NCI-H128 (cell line): ENCODE results near the gene PI4KA.
"Not testable (repeated sequence)": the region's sequence is repeated elsewhere in the genome, so short reads cannot be mapped to it uniquely, and the experiment has no call there.

ENCODE experiments used
- DNase-seq: peaks from one replicate; lab custom pipeline; 2025; ENCODE audit not compliant: unreplicated experiment; lab: John Stamatoyannopoulos, UW

Gene PI4KA

DNA sequence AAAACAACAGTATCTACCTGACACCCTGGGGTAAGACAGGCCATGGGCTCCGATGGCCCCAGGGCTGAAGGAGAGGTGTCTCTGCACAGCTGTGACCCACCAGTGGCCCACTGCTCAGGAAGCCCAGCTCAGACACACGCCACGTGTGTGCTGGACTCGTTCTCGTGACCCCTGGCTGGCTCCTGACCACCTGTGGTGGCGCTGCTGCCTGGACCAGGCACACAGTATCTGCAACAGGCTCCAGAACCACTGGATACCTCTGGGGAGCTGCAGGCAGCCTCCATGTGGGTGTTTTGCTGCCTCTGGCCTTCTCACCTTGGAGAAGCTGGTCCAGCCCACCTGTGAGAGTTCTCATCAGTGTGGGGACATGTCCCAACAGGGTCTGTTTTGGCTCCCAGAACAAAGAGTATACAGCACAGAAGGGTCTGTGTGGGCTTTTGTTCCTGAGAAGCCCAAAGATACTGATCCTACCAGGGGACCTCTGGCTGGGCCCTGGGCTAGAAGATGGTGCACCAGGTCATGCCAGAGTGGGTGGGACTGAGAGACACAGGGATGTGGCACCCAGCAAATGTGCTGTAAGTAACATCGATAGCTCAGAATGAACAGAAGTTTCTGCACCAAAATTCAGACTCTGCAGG is 106.4 kb downstream of the PI4KA start:
- DNase-seq: no peak

DNA sequence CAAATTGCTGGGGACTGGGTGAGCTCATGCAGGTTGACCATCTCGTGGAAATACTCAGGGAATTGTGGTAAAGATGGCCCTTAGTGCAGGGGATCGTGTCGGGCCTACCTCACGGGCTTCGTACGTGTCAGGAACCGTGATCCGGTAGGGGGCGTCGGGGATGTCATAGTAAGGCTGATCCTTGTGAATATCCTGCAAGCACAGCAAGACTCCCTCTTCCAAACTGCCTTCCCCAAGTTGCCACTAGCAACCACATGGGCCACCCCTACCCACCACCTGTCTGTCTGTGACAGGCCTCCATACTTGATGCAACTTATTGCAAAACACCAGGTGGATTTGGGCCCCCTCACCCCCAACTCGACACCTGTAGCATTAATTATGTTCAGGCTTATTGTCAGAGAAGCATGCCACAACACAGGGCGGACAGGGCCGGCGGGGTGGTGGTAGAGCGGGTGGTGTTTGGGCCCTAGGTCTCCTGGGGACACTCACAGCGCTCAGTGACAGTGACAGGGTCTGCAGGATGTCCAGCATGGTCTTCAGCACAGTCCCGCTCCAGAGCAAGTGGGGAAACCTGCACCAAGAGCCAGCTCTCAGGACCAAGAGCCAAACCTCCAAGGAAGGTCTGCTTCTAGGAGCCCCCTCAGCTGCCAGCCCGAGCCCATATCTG is 107.3 kb downstream of the PI4KA start:
- no peak for DNase-seq

DNA sequence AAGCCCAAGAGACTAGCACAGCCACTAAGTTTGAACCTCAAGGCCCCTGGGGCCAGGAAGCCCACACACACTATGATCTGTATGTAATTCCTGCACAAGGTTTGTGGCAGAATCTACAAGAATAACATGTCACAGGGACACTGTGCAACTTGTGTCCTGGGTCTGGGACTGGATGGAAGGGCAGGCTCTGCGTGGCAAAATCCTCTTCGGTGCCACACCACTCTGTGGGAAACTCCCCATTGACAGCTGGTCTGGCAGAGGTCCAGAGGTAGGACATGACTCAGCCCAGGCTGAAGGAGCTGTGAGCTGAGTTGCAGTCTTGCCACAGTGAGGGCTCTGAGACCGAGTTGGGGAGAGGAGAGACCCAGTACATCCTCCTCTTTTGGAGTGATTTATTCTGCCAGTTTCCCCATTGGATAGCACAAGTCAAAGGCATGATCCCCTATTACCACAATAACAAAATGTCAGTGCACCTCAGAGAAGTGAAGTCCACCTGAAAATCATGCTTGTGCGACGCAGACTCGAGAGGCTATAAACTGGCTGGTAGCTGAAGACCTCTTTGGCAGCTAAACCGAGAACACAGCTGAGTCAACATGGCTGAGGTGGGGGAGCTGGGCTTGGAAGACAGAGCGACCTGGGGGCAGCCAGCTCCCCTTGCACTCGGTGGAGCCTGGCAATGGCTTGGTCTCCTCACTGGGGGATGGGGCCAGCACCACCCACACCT is 108.0 kb downstream of the PI4KA start:
- DNase-seq: no peak

DNA sequence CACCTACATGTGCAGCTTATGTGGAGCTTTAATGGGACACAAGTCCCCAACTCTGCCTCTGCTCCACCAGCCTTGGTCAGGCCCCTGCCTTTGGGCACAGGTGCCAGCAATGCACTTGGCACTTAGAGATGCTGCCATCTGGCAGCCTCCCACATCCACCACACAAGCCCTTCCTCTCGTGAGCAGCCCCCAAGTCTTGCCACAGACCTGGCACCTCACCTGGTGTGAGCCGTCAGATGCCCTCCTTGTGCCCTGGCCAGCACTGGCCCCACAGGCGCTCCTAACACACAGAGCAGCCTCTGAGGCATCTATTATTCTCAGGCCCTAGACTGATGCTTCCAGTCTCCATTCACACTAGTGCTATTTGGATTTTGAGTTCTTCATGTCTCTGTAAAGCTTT is 109.2 kb downstream of the PI4KA start:
- DNase-seq: no peak

DNA sequence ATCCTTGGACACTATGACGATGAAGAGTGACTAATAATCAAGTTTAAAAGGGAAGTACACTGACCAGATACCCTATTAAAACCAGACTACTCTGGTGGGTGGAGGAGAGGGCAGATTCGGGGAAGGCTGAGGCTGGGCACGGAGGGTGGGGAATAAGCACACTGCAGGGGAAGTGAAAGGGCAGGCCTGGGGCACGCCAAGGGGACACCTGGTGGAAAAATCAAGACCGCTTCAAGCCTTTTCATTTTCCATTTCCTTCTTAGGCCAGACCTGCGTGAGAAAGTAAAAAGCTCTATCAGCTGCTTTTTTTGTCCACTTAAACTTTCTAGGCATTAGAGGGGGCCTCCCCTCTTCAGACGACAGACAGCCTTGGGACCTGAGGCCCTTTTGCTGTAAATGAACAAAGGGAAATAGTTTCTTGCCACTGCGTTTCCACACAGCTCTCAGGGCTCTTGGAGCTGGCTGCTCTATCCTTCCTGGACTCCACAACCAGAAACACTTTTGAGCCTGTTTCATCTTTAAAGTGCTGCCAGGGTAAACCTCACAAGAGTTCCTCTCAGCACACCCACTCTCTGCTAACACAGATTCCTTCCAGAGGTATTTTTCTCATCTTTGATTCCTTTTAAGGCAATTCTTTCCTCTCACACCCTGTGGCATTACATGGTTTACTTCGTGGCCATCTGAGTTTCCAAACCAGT is 109.7 kb downstream of the PI4KA start:
- DNase-seq: no peak

DNA sequence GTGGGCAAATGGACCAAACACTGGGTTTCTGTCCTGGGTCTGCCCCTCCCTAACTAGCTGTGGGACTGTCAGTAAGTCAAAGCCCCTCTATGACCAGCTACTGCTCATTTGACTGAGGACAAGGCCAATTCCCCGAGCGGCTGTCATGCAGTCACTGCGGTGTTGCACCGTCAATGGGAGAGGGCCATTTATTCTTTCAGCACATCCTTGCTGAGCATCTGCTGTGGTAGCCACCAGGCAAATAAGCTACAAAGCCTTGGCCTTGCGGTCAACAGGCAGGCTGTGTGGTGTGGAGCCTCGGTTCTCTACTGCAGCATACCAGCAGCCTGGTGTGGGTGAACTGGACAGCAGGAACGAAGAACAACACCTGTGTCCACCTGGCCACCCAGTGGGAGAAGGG is 110.5 kb downstream of the PI4KA start:
- DNase-seq: no peak

DNA sequence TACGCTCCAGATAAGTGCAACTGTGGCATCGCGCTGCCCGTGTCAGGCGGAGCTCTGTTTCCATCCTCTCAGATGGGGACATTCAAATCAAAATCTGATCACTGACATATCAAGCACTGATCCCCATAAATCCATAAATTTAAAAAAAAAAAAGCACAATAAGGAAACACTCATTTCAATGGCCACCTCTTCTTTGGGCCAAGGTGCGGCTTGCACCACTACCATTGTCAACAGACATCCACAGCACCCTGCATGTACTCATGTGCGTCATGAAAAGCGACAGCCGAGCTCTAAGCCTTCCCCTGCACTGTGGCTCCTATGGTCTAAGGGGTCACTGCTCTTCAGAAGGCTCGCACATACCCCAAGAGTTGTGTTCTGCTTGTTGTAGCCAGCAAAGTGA is 111.4 kb downstream of the PI4KA start:
- no peak for DNase-seq

DNA sequence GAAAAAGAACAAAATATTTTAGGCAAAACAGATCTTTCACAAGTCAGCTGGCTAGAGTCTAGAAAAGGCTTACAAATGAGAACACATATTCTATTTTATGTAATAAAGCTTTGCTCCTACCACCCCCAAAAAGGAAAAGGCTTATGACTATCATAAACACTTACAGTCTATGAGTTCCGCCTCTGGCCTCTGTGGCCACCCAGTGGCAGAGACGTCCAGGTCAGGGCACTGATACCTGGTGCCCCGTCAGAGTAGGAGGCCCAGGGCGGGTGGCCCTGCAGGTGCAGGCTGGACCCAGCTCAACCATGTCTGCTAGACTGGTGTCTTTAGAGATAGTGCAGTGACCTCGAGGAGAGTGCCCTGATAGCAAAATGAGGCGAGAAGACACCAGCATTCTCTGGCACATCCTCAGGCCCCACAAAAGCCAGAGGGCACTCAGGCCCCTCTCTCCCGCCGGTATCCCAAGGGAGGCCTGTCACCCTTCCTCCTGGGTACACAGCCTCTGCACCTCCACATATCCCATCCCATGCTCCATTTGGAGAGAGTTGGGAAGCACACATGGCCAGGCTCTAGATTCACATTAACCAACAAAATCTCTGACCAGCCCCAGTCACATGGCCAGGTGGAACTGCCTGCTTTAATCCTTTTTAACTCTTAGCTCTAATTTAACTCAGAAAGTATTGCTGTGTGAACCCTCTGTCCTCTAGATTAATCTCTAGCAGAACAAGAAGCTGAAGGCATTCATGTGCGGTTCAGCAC is 112.0 kb downstream of the PI4KA start:
- DNase-seq: no peak

DNA sequence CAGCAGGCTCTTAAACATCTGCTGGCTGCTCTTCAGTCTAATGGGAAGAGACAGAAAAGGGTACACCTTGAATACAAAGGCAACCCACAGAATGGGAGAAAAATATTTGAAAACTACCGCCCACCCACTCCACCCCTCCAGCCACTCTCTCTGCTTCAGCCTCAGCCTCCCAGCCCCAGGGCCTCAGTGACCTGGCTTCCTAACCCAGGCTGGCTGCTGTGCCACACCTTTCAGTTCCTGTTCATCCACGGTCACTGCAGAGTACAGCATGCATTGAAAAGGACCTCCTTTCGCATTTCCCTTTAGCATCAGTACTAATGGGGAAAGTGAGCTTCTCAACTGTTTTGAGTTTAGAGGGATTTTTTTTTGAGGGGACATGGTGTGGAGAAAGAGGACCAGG is 113.5 kb downstream of the PI4KA start:
- DNase-seq: no peak

DNA sequence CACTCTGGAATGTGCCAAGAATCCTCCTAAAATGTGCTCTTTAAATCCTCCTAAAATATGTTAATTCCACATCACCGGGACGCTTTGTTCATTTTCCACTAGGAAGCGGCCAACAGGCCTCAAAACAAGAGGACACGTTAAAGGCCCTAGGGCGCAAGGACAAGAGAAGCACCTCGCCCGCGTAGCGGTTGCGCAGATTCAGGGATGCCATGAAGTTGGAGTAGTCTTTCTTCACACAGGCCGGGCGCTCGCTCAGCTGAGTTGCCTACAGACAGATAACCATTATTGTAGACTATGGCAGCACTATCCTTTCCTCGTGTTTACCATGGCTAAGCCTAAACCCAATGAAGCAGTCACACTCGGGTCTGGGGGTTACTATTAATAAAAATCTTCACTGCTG is 114.2 kb downstream of the PI4KA start:
- no peak for DNase-seq

DNA sequence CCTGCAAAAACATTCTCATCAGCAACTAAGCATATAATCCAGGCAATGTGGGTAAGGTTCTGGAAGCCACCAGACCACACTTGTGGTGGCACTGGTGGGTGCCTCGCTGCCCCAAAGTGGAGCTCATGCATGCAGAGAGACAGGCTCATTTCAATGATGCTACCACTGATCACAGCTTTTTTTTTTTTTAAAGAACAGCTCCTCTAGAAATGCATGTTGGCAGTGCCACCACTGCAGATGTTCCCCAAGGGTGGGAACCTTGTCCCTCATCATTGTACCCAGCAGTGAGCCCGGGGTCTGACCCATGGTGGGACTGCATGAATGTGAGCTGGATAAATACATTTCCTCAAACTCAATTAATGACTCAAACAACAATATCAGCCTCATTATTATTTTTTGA is 115.8 kb downstream of the PI4KA start:
- no peak for DNase-seq

DNA sequence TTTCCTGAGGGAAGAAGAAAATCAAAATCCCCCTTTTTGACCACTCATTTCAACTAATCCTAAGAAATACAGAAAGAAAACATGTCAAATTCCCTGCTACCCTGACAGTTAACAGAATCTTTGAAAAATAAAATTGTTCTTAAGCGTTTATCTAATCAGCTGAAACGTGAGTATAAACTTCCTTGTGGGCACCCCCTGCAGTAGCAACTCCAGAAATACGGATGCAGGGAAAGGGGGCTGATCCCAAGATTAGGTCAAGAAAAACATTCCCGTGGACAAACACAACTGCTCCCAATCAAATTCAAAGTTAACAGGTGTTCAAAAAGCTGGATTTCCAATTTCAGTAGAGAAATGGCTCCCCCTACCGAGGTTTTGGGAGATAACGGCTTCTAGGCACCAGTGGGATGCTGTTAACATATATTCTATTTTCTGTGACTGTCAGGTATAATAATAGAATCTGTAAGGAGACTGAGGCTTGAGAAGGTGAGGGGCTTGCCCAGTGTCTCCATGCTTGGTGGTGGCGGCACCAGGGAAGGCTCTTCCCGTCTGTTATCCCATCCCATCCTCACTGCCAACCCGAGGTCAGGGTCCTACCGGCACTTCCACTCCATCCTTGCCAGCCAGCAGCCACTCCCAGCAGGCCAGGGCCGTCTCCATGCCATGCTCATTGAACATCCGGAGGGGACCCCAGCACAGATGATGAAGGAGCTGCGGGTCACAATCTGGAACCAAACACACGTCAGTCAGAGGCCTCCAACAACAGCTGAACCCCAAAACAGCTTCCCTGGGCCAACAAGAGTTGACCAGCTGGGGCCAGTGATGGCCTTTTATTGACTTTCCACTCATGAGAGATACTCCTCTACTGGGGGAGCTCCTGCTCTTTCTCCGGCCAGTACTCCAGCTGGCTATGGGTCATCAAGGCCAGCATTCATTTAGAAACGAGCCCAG is 116.7 kb downstream of the PI4KA start:
- DNase-seq: no peak

DNA sequence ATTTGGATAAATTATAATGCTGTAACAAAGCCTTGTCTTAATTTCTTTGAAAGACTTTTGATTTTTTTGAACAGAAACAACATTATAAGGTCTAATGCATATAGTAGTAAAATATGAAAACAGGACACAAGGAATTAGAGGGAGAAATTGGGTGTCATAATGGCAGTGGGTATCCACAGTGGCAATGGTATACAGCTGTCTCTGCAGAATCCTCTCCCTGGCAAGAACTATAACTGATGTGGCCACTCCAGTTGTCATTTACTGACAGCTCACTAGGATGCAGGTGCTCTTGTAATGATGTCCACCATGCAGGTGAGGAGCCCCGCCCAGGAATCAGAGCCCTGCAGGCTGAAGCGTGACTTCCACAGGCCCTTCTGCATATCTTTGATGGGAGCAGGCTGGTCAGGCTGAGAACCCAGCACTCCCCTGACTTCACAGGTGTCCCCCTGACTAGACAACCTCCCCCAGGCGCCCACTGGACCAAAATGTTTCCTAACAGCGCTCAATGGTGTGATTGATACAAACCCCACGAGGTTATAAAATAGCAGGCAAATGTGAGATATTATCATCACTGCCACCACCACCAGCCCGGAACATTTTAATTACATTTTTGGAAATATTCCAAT is 117.5 kb downstream of the PI4KA start:
- no peak for DNase-seq

DNA sequence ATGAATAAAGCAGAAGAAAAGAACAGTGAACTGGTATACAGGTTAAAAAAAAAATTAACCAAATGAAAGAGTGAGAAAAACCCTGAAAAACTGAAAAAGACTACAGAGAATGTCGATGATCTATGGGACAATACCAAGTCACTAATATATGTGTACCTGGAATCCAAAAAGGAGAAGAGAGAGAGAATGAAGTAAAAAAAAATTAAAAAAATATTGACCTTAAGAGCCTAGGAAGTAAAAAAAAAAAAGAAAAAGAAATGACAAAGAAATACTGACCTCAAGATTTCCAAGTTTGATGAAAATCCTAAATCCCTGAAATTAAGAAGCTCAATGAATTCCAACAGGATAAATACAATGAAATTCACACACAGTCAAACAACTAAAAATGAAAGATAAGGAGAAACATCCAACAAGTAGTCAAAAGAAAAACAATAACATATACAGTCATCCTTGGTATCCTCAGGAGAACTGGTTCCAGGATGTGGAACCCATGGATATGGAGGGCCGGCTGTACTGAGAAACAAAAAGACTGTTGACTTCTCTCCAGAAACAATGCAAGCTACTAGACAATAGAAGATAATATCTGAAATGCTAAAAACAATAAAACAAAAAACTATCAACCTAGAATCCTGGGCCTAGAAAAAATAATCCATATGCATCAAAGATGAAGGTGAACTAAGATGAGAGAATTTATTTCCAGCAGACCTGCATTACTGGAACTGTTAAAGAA is 118.2 kb downstream of the PI4KA start:
- DNase-seq: no peak

DNA sequence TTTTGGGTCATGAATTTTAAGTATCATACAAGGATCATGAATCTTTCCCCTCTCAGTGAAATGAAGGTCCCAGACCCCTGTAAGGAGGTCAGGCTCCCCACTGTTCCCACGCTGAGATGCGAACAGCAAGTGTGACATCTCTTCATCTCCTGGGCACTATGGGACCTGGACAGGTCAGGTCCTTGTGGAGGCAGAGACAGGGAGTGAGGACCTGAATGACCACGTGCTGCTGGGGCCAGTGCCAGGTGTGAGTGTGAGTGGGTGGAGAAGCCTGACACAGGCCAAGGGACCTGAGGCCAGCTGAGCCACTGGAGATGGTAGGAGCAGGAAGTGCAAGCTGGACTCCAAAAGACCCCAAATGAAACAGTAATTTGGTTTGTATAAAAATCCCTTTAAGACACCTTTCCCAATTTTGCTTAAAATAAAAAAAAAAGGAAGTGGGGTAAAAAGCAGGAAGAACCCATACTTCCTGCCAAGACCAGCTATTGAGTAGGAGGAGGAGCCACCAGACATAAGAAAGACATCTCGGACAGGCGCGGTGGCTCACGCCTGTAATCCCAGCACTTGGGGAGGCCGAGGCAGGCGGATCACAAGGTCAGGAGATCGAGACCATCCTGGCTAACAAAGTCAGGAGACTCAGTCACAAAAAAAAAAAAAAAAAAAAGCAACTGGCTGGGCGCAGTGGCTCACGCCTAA is 120.1 kb downstream of the PI4KA start:
- DNase-seq: no peak

DNA sequence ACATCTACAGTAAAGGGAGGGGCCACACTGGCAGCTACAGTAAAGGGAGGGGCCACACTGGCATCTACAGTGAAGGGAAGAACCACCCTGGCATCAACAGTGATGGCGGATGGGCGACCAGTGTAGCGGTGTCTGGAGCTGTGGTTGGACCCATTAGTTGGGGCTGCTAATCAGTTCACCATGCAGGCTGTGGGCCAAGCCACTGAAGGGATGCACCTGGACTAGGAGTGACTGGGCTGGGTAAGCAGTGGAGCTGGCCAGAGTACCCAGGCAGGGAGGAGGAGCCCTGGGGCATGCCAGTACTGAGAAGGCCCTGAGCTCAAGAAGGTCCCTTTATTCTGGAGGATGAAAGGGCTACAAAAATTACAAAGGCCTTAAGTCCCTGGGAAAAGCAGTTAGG is 121.7 kb downstream of the PI4KA start:
- DNase-seq: not testable (repeated sequence)

DNA sequence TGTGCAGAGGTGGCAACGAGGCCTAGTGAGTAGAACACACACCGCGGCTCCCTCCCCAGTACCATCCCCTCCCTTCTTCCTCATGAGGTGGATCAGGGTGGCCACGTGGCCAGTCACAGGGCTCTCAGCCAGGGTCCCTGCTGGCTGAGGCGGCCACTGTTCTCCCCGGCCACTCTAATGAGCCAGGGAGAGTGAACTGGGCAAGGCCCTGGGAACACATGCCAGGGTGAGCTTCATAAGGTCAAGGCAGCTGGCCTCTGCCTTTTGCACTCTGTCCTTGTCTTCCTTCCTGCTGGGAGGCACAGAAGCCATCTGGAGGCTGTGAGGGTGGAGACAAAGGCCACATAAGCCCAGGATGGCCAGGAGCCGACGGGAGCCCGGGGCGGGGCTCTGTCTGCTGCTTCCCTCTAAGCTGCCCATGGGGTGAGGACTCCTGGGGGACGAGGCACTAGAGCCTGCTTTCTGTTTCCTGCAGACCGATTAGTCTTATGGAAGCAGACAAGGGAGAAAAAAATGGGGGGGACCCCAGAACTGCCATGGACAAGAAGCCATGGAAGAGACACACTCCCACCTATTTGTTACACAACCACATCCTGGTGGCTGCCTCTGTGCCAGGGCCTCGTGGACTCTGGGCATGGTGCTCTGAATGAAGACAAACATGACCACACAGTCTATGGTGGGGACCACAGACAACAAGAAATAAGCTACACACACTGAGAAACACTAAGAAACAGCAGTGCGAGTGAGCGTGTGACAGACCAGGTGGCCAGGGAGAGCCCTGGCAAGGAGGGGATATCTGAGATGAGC is 123.1 kb downstream of the PI4KA start:
- not testable (repeated sequence) for DNase-seq
